Sigmoid colon (tissue), 7 donors: ENCODE data around the gene SIK2. TPM values are rescaled to one million over a fixed set of nuclear protein-coding genes. Genes with fewer than 3 reads are reported as not detected.

Source experiments
- DNase-seq: peaks from one replicate; pipeline ENCODE4 v3.0.0-alpha.2; 2019
- H3K27ac ChIP-seq, 4 donors: fragments of 200-600 bp; sonication (generic); one replicate each; pipeline ENCODE4 v1.5.1; 2016 to 2019; ENCODE audit warnings: mild to moderate bottlenecking in 1 of 4
- H3K27me3 ChIP-seq, 3 donors: fragments of 200-600 bp; sonication (generic); one replicate each; pipeline ENCODE4 v1.5.1; 2019; ENCODE audit warnings: mild to moderate bottlenecking in 1 of 3
- H3K36me3 ChIP-seq, 4 donors: fragments of 200-600 bp; sonication (generic); one replicate each; pipeline ENCODE4 v1.5.1; 2016 to 2019
- H3K4me1 ChIP-seq, 4 donors: fragments of 200-600 bp; sonication (generic); one replicate each; pipeline ENCODE4 v1.5.1; 2017 to 2019
- H3K4me3 ChIP-seq, 4 donors: fragments of 200-600 bp; sonication (generic); one replicate each; pipeline ENCODE4 v1.5.1; 2017 to 2019; ENCODE audit warnings: mild to moderate bottlenecking in 2 of 4, moderate library complexity in 1 of 4
- H3K9me3 ChIP-seq, 4 donors: fragments of 200-600 bp in 3 of 4; sonication (generic) in 3 of 4; one replicate each; pipeline versions ENCODE4 v1.5.1 to v1.6.1; 2013 to 2019
- EP300 ChIP-seq, 4 donors: sonication (generic); formaldehyde crosslinking; IDR thresholded peaks; one replicate each; pipeline ENCODE4 v1.6.1; 2017; ENCODE audit warnings: antibody characterized with exemption in 4 of 4
- POLR2A ChIP-seq, 2 donors: fragments of 450-650 bp; IDR thresholded peaks; one replicate each; pipeline ENCODE4 v1.6.1; 2016; ENCODE audit warnings: antibody characterized with exemption in 2 of 2, mild to moderate bottlenecking in 2 of 2, moderate library complexity in 2 of 2
- POLR2AphosphoS5 ChIP-seq, 4 donors: sonication (generic); formaldehyde crosslinking; IDR thresholded peaks; one replicate each; pipeline ENCODE4 v1.6.1; 2017; ENCODE audit warnings: antibody characterized with exemption in 4 of 4
- WGBS, 2 donors: extraction: QIAGEN DNeasy Blood & Tissue Kit; methylation state at CpG; one replicate each; pipeline ENCODE4 v1.1.7; 2013; 5-methylcytosine and 5-hydroxymethylcytosine counted together
- intact Hi-C: fragments of 100-400 bp; cut with DNase I; formaldehyde crosslinking; loops from one replicate; pipeline ENCODE4 v1.15.1; 2023
- polyA plus RNA-seq, 3 donors: library from polyadenylated mRNA; stranded (reverse); fragments of 200-250 nt; gene quantifications; one replicate each; pipeline ENCODE4 v1.2.3, GENCODE V29; 2013
- total RNA-seq, 4 donors: library from RNA; depleted of rRNA; stranded (reverse); fragments of >200 nt; gene quantifications; one replicate each; pipeline ENCODE4 v1.1.0, GENCODE V29; 2016
- TF ChIP-seq, protein P1 (sequence below), 4 experiments: fragments of 450-650 bp in 3 of 4; fragments of 200-600 bp in 1 of 4; IDR thresholded peaks; one replicate each; pipeline ENCODE4 v1.5.1; 2016 to 2019; ENCODE audit warnings: antibody characterized with exemption in 4 of 4, mild to moderate bottlenecking in 3 of 4, moderate library complexity in 2 of 4
- donor health status: healthy with polysubstance abuse.
- donor health status: Bipolar disorder and iron deficiency.
- donor health status: healthy.

Gene SIK2
- total and polyA plus RNA-seq, 7 donors = 4.8 to 14.1 (median 10.7) TPM

DNA sequence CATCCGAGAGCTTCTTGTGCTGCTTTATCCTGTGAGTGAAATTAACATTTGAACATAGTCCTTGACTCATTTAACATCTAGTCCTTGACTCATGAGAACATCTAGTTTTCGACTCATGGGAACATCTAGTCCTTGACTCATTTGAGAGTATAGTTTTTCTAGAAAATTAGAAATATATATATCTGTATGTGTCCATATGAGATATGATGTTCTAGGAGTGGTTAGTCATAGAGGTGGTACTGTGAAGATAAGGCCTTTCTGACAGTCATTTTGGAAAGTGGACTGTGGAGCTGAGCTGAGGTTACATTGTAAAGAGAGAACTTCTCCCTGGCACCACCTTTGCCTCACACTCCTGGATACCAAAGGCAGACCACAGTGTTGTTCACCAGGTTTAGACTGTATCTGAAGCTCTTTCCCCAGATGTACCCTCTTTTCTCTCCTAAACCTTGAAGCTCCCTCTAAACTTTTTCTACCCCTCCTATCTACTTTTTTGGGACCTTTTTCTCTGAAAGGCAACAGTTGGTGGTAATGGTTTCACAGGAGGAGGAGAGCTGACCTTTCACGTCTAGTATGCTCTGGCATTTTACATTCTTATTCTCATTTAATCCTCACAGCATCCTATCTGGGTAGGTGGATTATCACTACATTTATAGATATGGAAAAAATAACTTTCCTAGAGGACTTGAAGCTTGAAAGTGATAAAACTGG is 96.8 kb downstream of the SIK2 start:
- WGBS, 2 donors = 95 to 96% methylated on average over 3 of the region's 3 CpGs
- Histone ChIP-seq H3K27ac (no peak overlapping the region), H3K4me3 (no peak overlapping the region), H3K9me3 (no peaks in the 10 kb centered on the region), H3K27me3 (no peaks in the 10 kb centered on the region), H3K36me3 (peaks cover 0 to 26% (median 2%) of the 10 kb centered on the region in 4 donors), H3K4me1 (peaks cover 0 to 5% (median 1%) of the 10 kb centered on the region in 4 donors)
- DNase-seq = no peak
- intact Hi-C loops = no loop called here
- TF ChIP-seq EP300 (IDR thresholded peaks at IDR 0.05) (no peak), POLR2AphosphoS5 (IDR thresholded peaks at IDR 0.05) (no peak), POLR2A (IDR thresholded peaks at IDR 0.05) (no peak)
- TF ChIP-seq, protein P1, sequence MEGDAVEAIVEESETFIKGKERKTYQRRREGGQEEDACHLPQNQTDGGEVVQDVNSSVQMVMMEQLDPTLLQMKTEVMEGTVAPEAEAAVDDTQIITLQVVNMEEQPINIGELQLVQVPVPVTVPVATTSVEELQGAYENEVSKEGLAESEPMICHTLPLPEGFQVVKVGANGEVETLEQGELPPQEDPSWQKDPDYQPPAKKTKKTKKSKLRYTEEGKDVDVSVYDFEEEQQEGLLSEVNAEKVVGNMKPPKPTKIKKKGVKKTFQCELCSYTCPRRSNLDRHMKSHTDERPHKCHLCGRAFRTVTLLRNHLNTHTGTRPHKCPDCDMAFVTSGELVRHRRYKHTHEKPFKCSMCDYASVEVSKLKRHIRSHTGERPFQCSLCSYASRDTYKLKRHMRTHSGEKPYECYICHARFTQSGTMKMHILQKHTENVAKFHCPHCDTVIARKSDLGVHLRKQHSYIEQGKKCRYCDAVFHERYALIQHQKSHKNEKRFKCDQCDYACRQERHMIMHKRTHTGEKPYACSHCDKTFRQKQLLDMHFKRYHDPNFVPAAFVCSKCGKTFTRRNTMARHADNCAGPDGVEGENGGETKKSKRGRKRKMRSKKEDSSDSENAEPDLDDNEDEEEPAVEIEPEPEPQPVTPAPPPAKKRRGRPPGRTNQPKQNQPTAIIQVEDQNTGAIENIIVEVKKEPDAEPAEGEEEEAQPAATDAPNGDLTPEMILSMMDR (IDR thresholded peaks at IDR 0.05) = no peak

GRCh38 chr11:111699579-111700156 is 97.4 kb downstream of the SIK2 start:
- peaks cover 0 to 5% (median 1%) of the 10 kb centered on the region in 4 donors for H3K4me1 ChIP-seq
- WGBS, 2 donors = 95 to 98% methylated on average over 1 of the region's 1 CpG
- DNase-seq = no peak

GRCh38 chr11:111700162-111700561 is 97.9 kb downstream of the SIK2 start:
- DNase-seq = no peak
- WGBS, 2 donors = 99 to 100% methylated on average over 1 of the region's 1 CpG
- Histone ChIP-seq H3K27me3 (no peaks in the 10 kb centered on the region), H3K36me3 (peaks cover 0 to 38% (median 2%) of the 10 kb centered on the region in 4 donors), H3K9me3 (no peaks in the 10 kb centered on the region), H3K4me1 (peaks cover 0 to 5% (median 1%) of the 10 kb centered on the region in 4 donors), H3K27ac (no peak overlapping the region), H3K4me3 (no peak overlapping the region)
- intact Hi-C loops = no loop called here
- no peak for TF ChIP-seq POLR2AphosphoS5 (IDR thresholded peaks at IDR 0.05)
- TF ChIP-seq, protein P1 (IDR thresholded peaks at IDR 0.05) = no peak
- TF ChIP-seq POLR2A (IDR thresholded peaks at IDR 0.05) = no peak
- no peak for TF ChIP-seq EP300 (IDR thresholded peaks at IDR 0.05)

More at GRCh38 chr11:111699579-111700156, 97.4 kb downstream of the SIK2 start:
- Histone ChIP-seq H3K4me3 (no peak overlapping the region), H3K9me3 (no peaks in the 10 kb centered on the region), H3K27me3 (no peaks in the 10 kb centered on the region), H3K36me3 (peaks cover 0 to 33% (median 2%) of the 10 kb centered on the region in 4 donors), H3K27ac (no peak overlapping the region)
- intact Hi-C loops = no loop called here
- no peak for TF ChIP-seq POLR2AphosphoS5 (IDR thresholded peaks at IDR 0.05)
- TF ChIP-seq, protein P1 (IDR thresholded peaks at IDR 0.05) = no peak
- no peak for TF ChIP-seq EP300 (IDR thresholded peaks at IDR 0.05)
- TF ChIP-seq POLR2A (IDR thresholded peaks at IDR 0.05) = no peak

GRCh38 chr11:111702623-111703022 is 100.4 kb downstream of the SIK2 start:
- H3K4me1 ChIP-seq = peaks cover 0 to 14% (median 12%) of the 10 kb centered on the region in 4 donors
- H3K36me3 ChIP-seq = peaks cover 0 to 52% (median 2%) of the 10 kb centered on the region in 4 donors
- intact Hi-C loops = no loop called here
- WGBS, 2 donors = 95 to 96% methylated on average over 5 of the region's 5 CpGs
- no peak overlapping the region for H3K27ac ChIP-seq
- no peaks in the 10 kb centered on the region for H3K27me3 ChIP-seq
- TF ChIP-seq POLR2A (IDR thresholded peaks at IDR 0.05) = no peak
- TF ChIP-seq EP300 (IDR thresholded peaks at IDR 0.05) = no peak
- no peak for TF ChIP-seq POLR2AphosphoS5 (IDR thresholded peaks at IDR 0.05)
- TF ChIP-seq, protein P1 (IDR thresholded peaks at IDR 0.05) = no peak
- no peak overlapping the region for H3K4me3 ChIP-seq
- DNase-seq = no peak
- no peaks in the 10 kb centered on the region for H3K9me3 ChIP-seq
